Measurements from ENCODE around the gene TSPYL1.

TSPYL1 gene

GRCh38 chr6:116238083-116238482 is 41.6 kb downstream of the TSPYL1 start:
- DNase-seq = no peak
- no peak for TF ChIP-seq GATA1 (IDR thresholded peaks at IDR 0.05; ENCODE audit: low read depth, low read length)
- TF ChIP-seq POLR2A (IDR thresholded peaks at IDR 0.05; ENCODE audit: low read length) = no peak

GRCh38 chr6:116234689-116235088 is 45.0 kb downstream of the TSPYL1 start:
- DNase-seq = no peak
- no peak for TF ChIP-seq GATA1 (IDR thresholded peaks at IDR 0.05; ENCODE audit: low read depth, low read length)

GRCh38 chr6:116229287-116229913 is 50.3 kb downstream of the TSPYL1 start:
- peak; percentile 27 to 29 for DNase-seq
- TF ChIP-seq POLR2A (IDR thresholded peaks at IDR 0.05; ENCODE audit: low read length) (no peak), GATA1 (IDR thresholded peaks at IDR 0.05; ENCODE audit: low read depth, low read length) (no peak)

Data from erythroblast (primary cell).